GM06990 (cell line): ENCODE measurements around the gene ROBO1.

Source experiments
- DNase-seq: peaks from one replicate; pipeline ENCODE4 v3.0.0-alpha.2; 2011; ENCODE audit not compliant: insufficient read length; ENCODE audit errors: extremely low read depth
- H3K27me3 ChIP-seq: replicated peaks from 2 replicates; pipeline ENCODE4 v1.6.0; 2011; ENCODE audit warnings: low read length; ENCODE audit not compliant: control insufficient read depth, insufficient read depth
- H3K36me3 ChIP-seq: 2 replicates; pipeline ENCODE4 v1.5.1; 2011; ENCODE audit warnings: low read length; ENCODE audit not compliant: control insufficient read depth, insufficient read depth
- H3K4me3 ChIP-seq: replicated peaks from 2 replicates; pipeline ENCODE4 v1.5.1; 2011; ENCODE audit warnings: low read depth, mild to moderate bottlenecking, control low read depth, low read length
- CTCF ChIP-seq: IDR thresholded peaks from 2 replicates; pipeline ENCODE4 v1.5.1; 2011; ENCODE audit warnings: low read length, control low read depth, mild to moderate bottlenecking, inconsistent platforms; ENCODE audit not compliant: insufficient read depth, poor library complexity, severe bottlenecking

Gene ROBO1

GRCh38 chr3:78878789-78879188 lies 889.0 kb downstream of the ROBO1 start:
- DNase-seq: no peak
- no peak for TF ChIP-seq CTCF
- H3K27me3 ChIP-seq: no peaks in the 10 kb centered on the region
- no peaks in the 10 kb centered on the region for H3K36me3 ChIP-seq
- H3K4me3 ChIP-seq: no peak overlapping the region

- no peak for DNase-seq
- Histone ChIP-seq H3K27me3 (no peaks in the 10 kb centered on the region), H3K36me3 (no peaks in the 10 kb centered on the region), H3K4me3 (no peak overlapping the region)
- TF ChIP-seq CTCF: no peak
These were observed 889.8 kb downstream of the ROBO1 start for GRCh38 chr3:78878011-78878410.

GRCh38 chr3:78875851-78876250 lies 891.9 kb downstream of the ROBO1 start:
- no peak for TF ChIP-seq CTCF
- DNase-seq: no peak
- H3K4me3 ChIP-seq: no peak overlapping the region
- no peaks in the 10 kb centered on the region for H3K27me3 ChIP-seq
- H3K36me3 ChIP-seq: no peaks in the 10 kb centered on the region

GRCh38 chr3:78875436-78875835 lies 892.4 kb downstream of the ROBO1 start:
- no peak overlapping the region for H3K4me3 ChIP-seq
- H3K27me3 ChIP-seq: no peaks in the 10 kb centered on the region
- DNase-seq: no peak
- no peak for TF ChIP-seq CTCF
- no peaks in the 10 kb centered on the region for H3K36me3 ChIP-seq

GRCh38 chr3:78873641-78874040 lies 894.2 kb downstream of the ROBO1 start:
- no peak for TF ChIP-seq CTCF
- no peak overlapping the region for H3K4me3 ChIP-seq
- H3K36me3 ChIP-seq: no peaks in the 10 kb centered on the region
- no peaks in the 10 kb centered on the region for H3K27me3 ChIP-seq
- no peak for DNase-seq

- DNase-seq: no peak
- no peak overlapping the region for H3K4me3 ChIP-seq
- H3K36me3 ChIP-seq: no peaks in the 10 kb centered on the region
- no peak for TF ChIP-seq CTCF
- no peaks in the 10 kb centered on the region for H3K27me3 ChIP-seq
These were observed 895.6 kb downstream of the ROBO1 start for GRCh38 chr3:78872195-78872594.
